Measurements from ENCODE around the gene USP30. TPM values are rescaled to one million over a fixed set of nuclear protein-coding genes. Genes with fewer than 3 reads are reported as not detected.

The USP30 gene
- total and polyA plus RNA-seq, 4 experiments from 2014 or later = 6.8 to 14.2 (median 11.0) TPM

DNA sequence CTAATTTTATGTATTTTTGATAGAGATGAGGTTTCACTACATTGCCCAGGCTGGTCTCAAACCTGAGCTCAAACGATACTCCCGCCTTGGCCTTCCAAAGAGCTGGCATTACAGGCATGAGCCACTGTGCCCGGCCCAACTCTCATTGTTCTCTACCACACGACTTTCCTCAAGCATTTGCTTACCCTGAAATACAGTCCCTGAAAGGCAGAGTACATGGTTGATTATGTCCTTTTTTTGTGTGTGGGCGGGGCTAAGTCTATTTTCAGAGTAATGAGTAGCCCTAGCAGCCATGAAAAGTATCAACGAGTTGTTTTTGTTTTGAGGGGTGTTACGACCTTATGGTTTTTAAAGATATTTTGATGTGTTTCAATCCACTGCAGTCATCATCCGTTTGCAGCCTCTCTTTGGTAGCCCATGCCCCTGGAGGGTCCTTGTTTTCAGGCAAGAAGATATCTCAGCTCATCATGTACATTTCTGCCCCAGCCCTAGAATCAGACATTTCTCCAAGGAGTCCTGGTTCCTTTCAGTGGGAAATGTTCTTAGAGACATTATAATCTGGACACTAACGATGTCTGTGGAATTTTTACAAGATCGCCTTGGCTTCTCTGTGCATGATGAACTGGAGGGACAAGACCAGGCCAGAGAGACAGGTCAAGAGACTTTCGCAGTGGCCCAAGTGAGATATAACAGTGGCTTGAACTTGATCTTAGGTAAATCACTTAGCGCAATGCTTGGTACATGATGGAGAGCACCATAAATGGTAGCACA lies 72.7 kb downstream of the USP30 start:
- Histone ChIP-seq H3K4me3 (ENCODE audit: low read length in 2 of 2) (no peak overlapping the region), H3K27me3 (ENCODE audit: insufficient read depth, low read length) (no peaks in the 10 kb centered on the region), H3K9me3 (ENCODE audit: control insufficient read depth in 1 of 2, low read length in 2 of 2) (no peaks in the 10 kb centered on the region), H3K27ac (ENCODE audit: low read depth, low read length) (no peak overlapping the region), H3K36me3 (ENCODE audit: insufficient read depth, low read length) (no peaks in the 10 kb centered on the region), H3K4me1 (ENCODE audit: insufficient read depth, low read length) (no peaks in the 10 kb centered on the region)
- ChIA-PET POLR2A (ENCODE audit: partially characterized antibody) (no interaction called here), CTCF (ENCODE audit: partially characterized antibody) (interaction anchor here (0.8 kb wide), 1 partner anchor 13 kb away, joined by 5 read pairs; no protein-coding TSS in a partner anchor)
- H3K4me3 Mint-ChIP-seq = no peak overlapping the region
- peak overlapping the region in 1 of 7 donors; percentile 21 for H3K27ac Mint-ChIP-seq
- H3K27me3 Mint-ChIP-seq = no peaks in the 10 kb centered on the region
- peaks cover 0 to 1% of the 10 kb centered on the region in 2 donors for H3K36me3 Mint-ChIP-seq
- intact Hi-C loops (cut with micrococcal nuclease) = no loop called here
- no peaks in the 10 kb centered on the region for H3K9me3 Mint-ChIP-seq
- no peak for DNase-seq
- H3K4me1 Mint-ChIP-seq = no peaks in the 10 kb centered on the region

DNA sequence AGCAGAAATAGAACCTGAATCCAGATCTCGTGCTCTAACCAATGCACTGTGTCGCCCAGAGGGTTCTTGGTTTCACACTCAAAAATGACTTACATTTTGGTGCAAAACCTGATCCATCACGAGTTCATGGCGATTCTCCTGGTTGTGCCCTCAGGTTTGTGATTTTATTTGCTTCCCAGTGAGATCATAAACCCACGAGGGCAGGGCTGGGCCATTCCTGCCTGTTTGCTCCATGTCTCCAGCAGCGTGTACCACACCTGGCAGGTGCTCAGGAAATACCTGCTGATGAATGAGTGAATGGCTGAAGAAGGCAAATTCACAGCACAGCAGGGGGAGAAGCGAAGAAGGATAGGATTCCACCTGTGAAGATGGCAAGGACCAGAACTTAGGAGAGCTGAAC lies 73.4 kb downstream of the USP30 start:
- H3K4me1 ChIP-seq (ENCODE audit: insufficient read depth, low read length) = no peaks in the 10 kb centered on the region
- H3K27me3 Mint-ChIP-seq = no peaks in the 10 kb centered on the region
- DNase-seq = no peak
- ChIA-PET CTCF (ENCODE audit: partially characterized antibody) (interaction anchor here (1.0 kb wide), 1 partner anchor 22 kb away, joined by 3 read pairs; no protein-coding TSS in a partner anchor), POLR2A (ENCODE audit: partially characterized antibody) (no interaction called here)
- H3K27ac ChIP-seq (ENCODE audit: low read depth, low read length) = no peak overlapping the region
- H3K27ac Mint-ChIP-seq = no peak overlapping the region
- no peaks in the 10 kb centered on the region for H3K36me3 ChIP-seq (ENCODE audit: insufficient read depth, low read length)
- no peaks in the 10 kb centered on the region for H3K27me3 ChIP-seq (ENCODE audit: insufficient read depth, low read length)
- intact Hi-C loops (cut with micrococcal nuclease) = no loop called here
- no peaks in the 10 kb centered on the region for H3K9me3 ChIP-seq (ENCODE audit: control insufficient read depth in 1 of 2, low read length in 2 of 2)
- no peaks in the 10 kb centered on the region for H3K9me3 Mint-ChIP-seq
- H3K4me3 ChIP-seq (ENCODE audit: low read length in 2 of 2) = no peak overlapping the region
- H3K4me1 Mint-ChIP-seq = no peaks in the 10 kb centered on the region
- H3K36me3 Mint-ChIP-seq = peaks cover 0 to 1% of the 10 kb centered on the region in 2 donors
- H3K4me3 Mint-ChIP-seq = peak overlapping the region in 1 of 8 donors; percentile 33

DNA sequence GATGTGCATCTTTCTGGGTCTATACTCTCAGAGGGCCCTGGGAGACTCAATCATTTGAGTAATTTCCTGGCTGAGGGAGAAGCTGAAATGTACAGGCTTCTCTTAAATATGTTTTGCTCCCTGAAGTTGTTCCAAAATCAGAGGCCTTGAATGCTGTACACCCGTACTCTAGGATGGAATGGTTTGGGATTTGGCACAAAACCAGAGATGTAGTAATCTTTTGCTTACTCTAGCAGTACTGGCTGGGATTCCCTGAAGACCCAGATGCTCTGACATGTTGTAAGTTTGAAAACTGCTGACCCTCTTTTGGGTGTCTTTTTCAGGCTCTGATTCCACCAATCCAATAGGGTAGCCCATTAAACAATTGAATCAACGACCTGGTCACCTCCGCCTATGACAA lies 74.4 kb downstream of the USP30 start:
- Mint-ChIP-seq H3K27ac (no peak overlapping the region), H3K9me3 (no peaks in the 10 kb centered on the region), H3K4me1 (no peaks in the 10 kb centered on the region), H3K36me3 (peaks cover 0 to 1% of the 10 kb centered on the region in 2 donors), H3K27me3 (no peaks in the 10 kb centered on the region), H3K4me3 (no peak overlapping the region)
- no peak for DNase-seq
- POLR2A ChIA-PET (ENCODE audit: partially characterized antibody) = no interaction called here
- Histone ChIP-seq H3K9me3 (ENCODE audit: control insufficient read depth in 1 of 2, low read length in 2 of 2) (no peaks in the 10 kb centered on the region), H3K36me3 (ENCODE audit: insufficient read depth, low read length) (no peaks in the 10 kb centered on the region), H3K4me1 (ENCODE audit: insufficient read depth, low read length) (no peaks in the 10 kb centered on the region), H3K27me3 (ENCODE audit: insufficient read depth, low read length) (no peaks in the 10 kb centered on the region), H3K27ac (ENCODE audit: low read depth, low read length) (no peak overlapping the region), H3K4me3 (ENCODE audit: low read length in 2 of 2) (no peak overlapping the region)
- CTCF ChIA-PET (ENCODE audit: partially characterized antibody) = interaction anchor here (1.0 to 1.9 kb wide), 3 partner anchors 10 to 21 kb away, joined by 3 to 9 read pairs (median 5); partner anchors contain the start of gene ACACB
- intact Hi-C loops (cut with micrococcal nuclease) = no loop called here

DNA sequence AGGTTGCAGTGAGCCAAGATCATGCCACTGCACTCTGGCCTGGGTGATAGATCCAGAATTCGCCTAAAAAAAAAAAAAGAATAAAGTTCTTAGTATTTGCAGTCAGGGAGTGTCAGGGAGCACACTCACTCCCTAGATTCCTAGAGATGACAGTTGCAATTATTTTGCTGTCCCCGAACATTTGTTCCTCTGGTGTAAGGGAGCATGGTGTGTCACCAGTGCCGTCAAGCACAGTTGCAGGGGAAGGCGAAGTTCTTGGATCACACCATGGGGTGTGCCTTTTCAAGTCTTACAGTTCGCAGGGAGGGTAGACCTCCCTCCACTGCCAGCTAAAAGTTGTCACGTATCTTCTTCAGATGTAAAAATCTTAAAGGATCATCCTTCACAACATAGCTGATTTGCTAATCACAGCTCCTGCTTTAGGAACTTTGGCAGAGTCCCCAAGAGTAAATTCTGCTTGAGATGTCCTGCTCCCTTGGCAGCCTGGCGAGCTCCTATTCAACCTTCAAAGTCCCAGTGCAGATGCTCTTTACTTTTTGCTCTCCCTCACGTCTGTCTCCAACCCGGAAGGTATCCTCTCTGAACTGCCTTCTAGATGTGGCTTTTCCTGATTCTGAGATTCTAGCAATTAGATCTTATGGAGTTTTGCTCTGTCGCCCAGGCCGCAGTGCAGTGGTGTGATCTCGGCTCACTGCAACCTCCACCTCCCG lies 75.3 kb downstream of the USP30 start:
- Mint-ChIP-seq H3K27me3 (no peaks in the 10 kb centered on the region), H3K4me3 (no peak overlapping the region), H3K4me1 (no peaks in the 10 kb centered on the region), H3K27ac (no peak overlapping the region), H3K9me3 (no peaks in the 10 kb centered on the region), H3K36me3 (peaks cover 0 to 1% of the 10 kb centered on the region in 2 donors)
- Histone ChIP-seq H3K36me3 (ENCODE audit: insufficient read depth, low read length) (no peaks in the 10 kb centered on the region), H3K9me3 (ENCODE audit: control insufficient read depth in 1 of 2, low read length in 2 of 2) (no peaks in the 10 kb centered on the region), H3K4me1 (ENCODE audit: insufficient read depth, low read length) (no peaks in the 10 kb centered on the region), H3K4me3 (ENCODE audit: low read length in 2 of 2) (no peak overlapping the region), H3K27ac (ENCODE audit: low read depth, low read length) (no peak overlapping the region), H3K27me3 (ENCODE audit: insufficient read depth, low read length) (no peaks in the 10 kb centered on the region)
- ChIA-PET POLR2A (ENCODE audit: partially characterized antibody) (no interaction called here), CTCF (ENCODE audit: partially characterized antibody) (interaction anchor here (1.6 to 1.9 kb wide), 2 partner anchors 11 to 15 kb away, joined by 5 to 9 read pairs; partner anchors contain the start of gene ACACB)
- intact Hi-C loops (cut with micrococcal nuclease) = no loop called here
- DNase-seq = no peak

DNA sequence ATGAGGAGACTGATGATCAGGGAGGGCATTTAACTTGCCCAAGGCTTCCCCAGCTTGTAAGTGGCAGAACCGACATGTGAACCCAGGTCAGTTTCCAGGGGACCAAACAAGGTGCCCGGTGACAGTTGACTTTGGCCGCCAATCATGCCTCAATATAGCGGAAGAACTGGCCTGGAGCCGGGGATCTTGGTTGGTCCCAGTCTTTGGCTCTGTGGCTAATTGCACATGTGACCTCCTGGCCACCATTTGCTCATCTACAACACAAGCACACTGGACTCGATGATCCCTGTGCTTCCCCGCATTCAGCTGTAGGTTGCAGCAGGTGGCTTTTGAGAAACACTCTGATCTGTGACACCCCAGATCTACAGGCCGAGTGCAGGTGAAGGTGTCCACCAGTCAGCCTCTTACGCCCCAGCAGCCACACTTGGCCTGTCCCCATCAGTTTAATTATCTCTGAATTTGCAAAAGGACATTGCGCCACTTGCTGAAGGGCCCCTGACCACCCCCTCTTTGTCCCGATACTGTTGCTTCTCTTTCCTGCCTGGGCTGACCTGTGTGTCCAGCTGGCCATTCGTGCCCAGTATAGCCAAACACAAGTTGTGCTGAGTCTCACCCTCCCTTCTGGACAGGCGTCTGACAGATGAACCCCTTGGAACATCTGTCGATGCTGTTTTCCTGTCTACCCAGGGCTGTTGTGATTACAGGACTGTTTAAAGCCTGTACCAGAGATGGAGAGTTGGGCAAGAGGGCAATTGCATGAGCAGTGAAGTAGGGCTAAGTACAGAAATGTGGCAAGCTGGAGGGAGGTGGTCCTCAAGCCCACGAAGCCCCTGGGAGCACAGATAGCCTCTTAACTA lies 78.1 kb downstream of the USP30 start:
- DNase-seq = no peak

DNA sequence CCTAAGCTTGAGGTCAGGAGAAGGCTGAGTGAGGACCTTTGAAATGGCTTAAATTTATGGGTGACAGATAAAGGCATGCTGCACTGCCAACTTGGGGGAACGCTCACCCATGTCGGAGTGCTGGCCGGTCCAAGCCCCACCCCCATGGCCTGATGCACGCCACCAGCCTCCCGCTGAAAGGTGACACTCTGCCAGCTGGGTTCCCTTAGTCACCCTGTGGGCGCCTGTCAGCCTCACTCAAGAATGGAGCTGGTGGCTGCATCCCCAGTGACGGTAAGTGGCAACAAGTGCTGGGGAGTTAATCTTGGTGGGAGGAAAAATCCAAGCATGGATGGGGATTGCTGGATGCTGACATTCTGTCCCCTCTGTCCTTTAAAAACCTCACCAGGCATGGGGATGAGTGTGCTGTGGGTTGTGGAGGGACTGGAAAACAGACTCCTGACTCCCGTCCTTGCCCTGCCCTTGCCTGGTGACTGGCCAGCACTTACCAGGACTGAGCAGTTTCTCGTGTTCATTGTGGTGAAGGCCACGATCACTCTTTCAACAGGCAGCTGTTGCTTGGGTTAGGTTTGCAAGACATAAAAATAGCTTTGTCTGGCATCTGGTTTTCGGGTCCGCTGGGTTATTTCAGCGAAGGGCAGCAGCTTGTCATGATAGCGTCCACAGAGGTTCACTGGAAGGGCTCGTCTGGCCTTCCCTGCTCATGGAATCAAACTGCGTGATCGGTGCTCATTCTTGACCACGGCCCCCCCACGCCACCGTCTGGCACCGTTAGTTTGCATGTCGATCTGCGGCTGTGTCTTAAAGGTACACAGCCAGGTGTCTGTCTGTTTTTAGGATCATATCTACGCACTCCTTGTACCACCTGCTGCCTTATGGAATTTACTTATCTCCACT lies 79.0 kb downstream of the USP30 start:
- H3K9me3 ChIP-seq (ENCODE audit: control insufficient read depth in 1 of 2, low read length in 2 of 2) = no peaks in the 10 kb centered on the region
- peaks cover 0 to 9% (median 5%) of the 10 kb centered on the region in 8 donors for H3K9me3 Mint-ChIP-seq
- H3K36me3 Mint-ChIP-seq = peaks cover 0 to 1% of the 10 kb centered on the region in 2 donors
- H3K27ac ChIP-seq (ENCODE audit: low read depth, low read length) = no peak overlapping the region
- no peak for DNase-seq
- no peaks in the 10 kb centered on the region for H3K27me3 Mint-ChIP-seq
- no peaks in the 10 kb centered on the region for H3K36me3 ChIP-seq (ENCODE audit: insufficient read depth, low read length)
- ChIA-PET POLR2A (ENCODE audit: partially characterized antibody) (no interaction called here), CTCF (ENCODE audit: partially characterized antibody) (no interaction called here)
- no peaks in the 10 kb centered on the region for H3K4me1 ChIP-seq (ENCODE audit: insufficient read depth, low read length)
- no peak overlapping the region for H3K4me3 Mint-ChIP-seq
- no peak overlapping the region for H3K4me3 ChIP-seq (ENCODE audit: low read length in 2 of 2)
- no peaks in the 10 kb centered on the region for H3K4me1 Mint-ChIP-seq
- intact Hi-C loops (cut with micrococcal nuclease) = no loop called here
- H3K27me3 ChIP-seq (ENCODE audit: insufficient read depth, low read length) = no peaks in the 10 kb centered on the region
- no peak overlapping the region for H3K27ac Mint-ChIP-seq

More for the DNA sequence above, 78.1 kb downstream of the USP30 start:
- no peaks in the 10 kb centered on the region for H3K4me1 ChIP-seq (ENCODE audit: insufficient read depth, low read length)
- H3K27ac ChIP-seq (ENCODE audit: low read depth, low read length) = no peak overlapping the region
- Mint-ChIP-seq H3K4me3 (no peak overlapping the region), H3K27ac (no peak overlapping the region), H3K9me3 (peaks cover 0 to 2% (median 0%) of the 10 kb centered on the region in 8 donors), H3K4me1 (no peaks in the 10 kb centered on the region), H3K27me3 (no peaks in the 10 kb centered on the region), H3K36me3 (peaks cover 0 to under 1% of the 10 kb centered on the region in 2 donors)
- H3K36me3 ChIP-seq (ENCODE audit: insufficient read depth, low read length) = no peaks in the 10 kb centered on the region
- ChIA-PET CTCF (ENCODE audit: partially characterized antibody) (no interaction called here), POLR2A (ENCODE audit: partially characterized antibody) (no interaction called here)
- no peaks in the 10 kb centered on the region for H3K9me3 ChIP-seq (ENCODE audit: control insufficient read depth in 1 of 2, low read length in 2 of 2)
- H3K4me3 ChIP-seq (ENCODE audit: low read length in 2 of 2) = no peak overlapping the region
- no peaks in the 10 kb centered on the region for H3K27me3 ChIP-seq (ENCODE audit: insufficient read depth, low read length)
- intact Hi-C loops (cut with micrococcal nuclease) = no loop called here

Measured in CD4-positive, alpha-beta memory T cell (primary cell).